Renal cortical epithelial cell (primary cell): ENCODE data around the gene TMEM108. TPM values are rescaled to one million over a fixed set of nuclear protein-coding genes. Genes with fewer than 3 reads are reported as not detected.

Source experiments
- DNase-seq: peaks from one replicate; pipeline ENCODE4 v3.0.0-alpha.2; 2011; ENCODE audit warnings: low read depth
- total RNA-seq: library from RNA; depleted of rRNA; stranded (reverse); fragments of >200 nt; gene quantifications from 2 replicates; pipeline ENCODE4 v1.2.3, GENCODE V29; 2014

The TMEM108 gene
- total RNA-seq, 1 donor from 2014 or later: 0.25 TPM

DNA sequence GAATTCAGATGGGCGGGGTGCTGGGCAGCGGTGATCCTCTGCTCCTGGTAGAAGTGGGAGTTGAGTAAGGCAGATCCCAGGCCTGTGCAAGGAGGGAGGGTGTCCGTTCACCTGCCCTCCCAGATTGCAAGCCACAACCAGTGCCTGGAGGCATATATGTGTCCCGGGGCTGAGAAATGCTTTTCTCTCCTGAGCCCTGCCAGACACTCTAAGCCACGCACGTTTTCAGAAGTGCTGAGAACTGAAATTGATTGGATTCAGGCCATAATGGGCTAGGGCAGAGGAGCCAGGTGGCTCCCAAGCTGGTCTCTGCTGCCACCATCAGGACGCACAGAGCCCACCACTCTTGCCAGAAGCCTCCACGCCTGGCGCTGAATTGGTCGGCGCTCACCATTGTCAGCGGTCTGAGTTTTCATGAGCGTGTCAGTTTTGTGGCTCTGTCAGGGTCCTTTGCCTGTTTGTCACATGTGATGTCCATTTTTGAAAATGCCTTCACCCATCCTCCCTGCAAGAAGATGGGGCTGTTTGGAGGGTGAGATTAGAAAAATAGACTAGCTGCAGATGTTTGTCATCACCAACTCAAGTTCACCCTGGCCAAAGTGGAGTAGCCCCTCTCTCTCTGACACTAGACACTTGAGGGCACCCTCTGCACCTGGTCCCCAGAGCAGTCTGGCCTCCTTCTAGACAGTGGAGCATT is 346.3 kb downstream of the TMEM108 start:
- peak; percentile 49 for DNase-seq

DNA sequence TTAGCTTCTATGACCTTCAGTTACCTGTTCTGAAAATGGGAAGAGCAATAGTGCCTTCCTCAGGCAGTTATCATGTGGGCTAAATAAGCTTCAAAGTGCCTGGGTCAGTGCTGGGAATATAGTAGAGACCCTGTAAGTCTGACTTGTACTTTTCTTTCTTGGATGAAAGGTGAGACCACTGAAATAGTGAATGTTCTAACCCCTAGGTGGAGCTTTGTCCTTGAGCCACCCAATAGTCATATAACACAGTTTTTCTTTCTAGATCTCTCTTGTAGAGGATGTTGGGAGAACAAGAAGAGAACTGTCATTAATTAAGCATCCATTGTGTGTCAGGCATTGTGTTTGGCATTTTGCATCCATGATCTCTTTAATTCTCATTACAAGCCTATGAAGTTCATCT is 348.7 kb downstream of the TMEM108 start:
- DNase-seq: no peak

DNA sequence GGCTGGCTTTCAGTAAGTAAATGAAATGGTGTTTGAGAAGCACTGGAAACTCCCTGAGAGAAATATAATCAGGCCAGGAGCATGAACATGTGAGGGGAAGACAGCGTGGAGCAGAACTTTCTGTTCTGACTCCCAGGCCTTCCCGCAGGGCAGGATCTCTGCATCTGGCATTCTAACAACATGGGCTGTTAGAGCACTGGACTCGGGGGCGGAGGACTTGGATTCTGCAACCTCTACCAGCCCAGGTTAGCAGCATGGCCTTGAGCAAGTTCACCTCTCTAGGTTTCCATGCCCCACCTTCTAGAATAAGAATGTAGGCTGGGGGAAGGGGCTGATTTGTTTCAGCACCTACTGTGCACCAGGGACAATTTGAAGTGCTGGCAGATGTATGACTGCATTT is 349.1 kb downstream of the TMEM108 start:
- no peak for DNase-seq

DNA sequence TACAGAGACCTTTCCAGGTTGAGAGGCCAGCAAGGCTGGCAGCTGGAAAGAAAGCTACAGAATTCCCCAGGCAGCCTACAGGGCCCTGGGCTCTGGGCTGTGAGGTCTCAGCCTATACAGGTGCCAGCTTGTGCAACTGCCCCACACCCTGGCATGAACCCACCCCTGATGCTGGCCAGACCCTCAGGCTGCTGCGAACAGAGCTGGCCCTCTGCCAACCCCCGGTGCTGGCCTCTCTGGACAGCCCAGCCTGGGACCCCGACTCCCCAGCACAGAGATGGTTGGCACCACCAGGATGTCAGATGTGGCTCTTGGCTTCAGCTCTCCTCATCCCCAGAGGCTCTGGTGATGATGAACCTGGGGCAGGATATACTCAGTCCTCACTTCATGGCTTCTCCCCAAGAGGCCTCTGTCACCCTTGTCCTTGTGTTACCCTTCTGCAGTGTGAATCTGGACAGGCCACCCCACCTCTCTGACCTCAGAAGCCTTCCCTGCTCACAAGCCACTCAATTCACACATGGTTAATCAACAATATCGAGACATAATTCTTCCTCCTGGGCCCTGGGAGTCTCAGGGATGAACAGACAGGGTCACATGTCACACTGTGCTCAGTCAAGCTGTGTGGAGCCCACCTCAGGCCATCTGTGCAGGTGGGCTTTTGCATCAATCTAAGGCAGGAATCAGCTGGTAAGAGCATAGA is 350.7 kb downstream of the TMEM108 start:
- DNase-seq: no peak

DNA sequence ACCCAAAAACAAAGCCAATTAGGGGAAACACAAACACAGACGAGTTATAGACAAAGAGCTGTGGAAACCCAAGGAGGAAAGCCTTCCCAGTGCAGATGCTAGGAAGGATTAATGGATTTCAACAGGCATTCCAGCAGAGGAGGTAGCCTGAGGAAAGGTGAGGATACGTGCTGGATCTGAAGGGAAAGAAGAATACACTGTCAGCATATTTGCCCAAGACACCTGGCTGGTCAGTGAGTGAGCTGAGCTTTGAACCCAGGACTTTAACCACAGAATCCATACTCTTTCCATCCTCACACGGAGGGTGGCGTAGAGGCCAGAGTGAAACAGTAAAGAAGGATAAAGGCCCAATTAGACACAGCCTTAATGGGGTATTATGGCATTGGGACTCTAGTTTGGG is 352.5 kb downstream of the TMEM108 start:
- DNase-seq: no peak

DNA sequence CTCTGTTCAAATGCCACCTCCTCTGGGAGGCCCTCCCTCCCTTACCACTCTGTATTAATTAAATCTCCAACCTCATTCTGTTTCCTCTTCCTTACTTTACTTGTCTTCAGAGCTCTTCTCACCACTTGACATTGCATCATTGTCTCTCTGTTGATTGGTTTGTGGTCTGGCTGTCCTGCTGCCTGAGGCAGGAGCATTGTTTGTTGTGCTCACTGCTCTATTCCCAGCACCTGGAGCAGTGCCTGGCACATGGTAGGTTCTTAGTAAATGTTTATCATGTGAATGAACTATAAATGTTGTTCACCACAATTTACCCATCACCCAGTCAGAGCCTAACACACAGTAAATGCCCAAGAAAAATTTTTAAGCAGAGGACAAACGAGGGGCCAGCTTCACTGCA is 355.0 kb downstream of the TMEM108 start:
- peak; percentile 80 for DNase-seq

DNA sequence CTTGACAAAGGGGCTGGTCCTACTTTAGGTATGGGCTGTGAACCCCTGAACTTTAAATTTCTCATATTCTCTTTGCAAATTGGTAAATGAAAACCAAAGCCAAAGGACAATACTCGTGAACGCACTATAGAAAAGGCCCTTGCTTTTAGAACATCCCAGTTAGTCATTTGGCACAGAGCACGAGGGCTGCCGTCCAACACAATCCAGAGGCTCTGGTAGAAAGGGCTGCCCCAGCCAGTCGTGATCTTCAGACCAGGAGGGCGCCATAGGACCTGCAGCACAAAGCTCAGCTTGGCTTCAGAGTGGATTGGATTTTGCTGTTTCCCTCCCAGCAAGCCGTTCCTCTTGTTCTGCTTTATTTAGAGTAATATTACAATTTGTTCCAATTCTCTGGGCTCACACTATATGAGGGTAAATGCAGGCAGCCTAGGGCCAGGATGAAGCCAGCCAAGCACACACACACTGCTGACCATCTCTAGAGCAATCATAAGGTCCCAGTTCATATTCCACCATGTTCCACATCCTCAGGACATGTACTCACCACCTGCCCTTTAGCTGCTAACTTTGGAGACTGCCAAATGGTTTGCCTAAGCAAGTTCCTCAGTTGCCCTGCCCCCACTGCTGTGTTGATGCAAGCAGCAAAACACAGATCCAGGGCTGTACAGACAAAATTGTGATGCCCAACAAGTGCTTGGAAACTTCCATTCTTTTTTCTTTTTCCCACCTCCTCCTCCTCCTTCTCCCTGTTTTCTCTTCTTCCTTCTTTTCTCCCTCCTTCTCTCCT is 355.7 kb downstream of the TMEM108 start:
- DNase-seq: no peak

DNA sequence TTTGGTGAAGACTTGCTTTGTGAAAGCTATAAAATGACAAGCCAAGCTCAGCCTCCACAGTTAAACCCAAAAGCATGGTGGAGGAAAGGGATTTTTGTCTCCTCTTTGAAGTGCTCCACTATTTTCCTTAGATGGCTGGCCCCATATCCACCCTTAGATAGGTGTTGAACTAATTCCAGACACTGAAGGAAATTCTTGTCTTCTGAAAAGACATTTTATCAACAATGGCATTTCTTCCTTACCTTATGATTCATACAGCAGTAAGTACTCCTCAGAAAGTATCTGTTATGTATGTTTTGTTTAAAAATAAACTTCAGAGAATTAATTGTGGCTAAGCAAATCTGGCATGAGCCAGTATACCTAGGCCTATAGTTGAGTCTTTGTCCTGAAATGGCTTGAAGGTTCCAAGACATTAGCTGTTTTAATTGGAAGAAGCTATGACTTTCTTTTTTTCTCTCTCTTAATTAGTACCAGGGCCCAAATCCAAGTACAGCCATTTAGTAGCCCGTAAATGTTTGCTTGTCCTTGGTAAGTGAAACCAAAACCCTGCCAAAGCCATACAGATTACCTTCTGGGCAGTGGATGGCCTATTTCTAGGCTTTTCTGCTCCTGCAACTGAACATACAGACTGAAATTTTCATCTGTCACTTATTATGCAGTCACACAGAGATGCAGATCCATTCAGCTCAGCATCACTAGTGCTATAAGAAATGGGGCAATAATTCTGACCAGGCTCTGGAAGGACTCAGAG is 356.5 kb downstream of the TMEM108 start:
- DNase-seq: no peak

DNA sequence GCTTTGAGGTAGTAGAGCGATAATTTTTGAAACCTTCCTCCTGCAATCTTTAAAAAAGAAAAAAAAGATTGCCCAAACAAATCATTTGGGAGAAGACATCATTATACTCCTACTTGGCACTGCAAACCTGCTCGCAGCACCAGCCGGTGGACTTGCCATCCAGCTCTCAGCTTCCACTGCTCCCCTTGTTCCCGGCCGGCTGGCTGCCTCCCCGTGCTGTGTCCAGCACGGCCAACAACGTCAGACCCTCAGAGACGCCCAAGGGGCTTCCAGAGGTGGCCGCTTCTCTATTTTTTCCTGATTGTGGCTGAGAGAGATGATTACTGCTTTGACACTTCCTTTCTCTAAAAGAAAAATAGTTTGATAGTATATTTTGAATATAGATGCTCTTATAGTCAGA is 358.7 kb downstream of the TMEM108 start:
- no peak for DNase-seq

DNA sequence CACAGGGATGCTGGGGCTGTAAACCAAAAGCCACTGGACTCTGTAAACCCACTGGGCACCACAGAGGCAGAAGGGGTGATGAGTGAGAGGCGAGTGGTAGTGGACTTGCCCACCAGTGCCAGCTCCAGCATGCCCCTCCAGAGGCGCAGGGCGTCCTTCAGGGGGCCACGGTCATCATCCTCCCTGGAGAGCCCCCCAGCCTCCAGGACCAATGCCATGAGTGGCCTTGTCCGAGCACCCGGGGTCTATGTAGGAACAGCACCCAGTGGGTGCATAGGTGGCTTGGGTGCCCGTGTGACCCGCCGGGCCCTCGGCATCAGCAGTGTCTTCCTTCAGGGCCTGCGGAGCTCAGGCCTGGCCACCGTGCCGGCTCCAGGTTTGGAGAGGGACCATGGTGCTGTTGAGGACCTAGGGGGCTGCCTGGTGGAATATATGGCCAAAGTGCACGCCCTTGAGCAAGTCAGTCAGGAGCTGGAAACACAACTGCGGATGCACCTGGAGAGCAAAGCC is 361.9 kb downstream of the TMEM108 start, which contains the start of gene BFSP2:
BFSP2 (plus strand) TSS at position 51 of the 510 bp plus-strand sequence; CDS start at position 79, 28 bp downstream.
- no peak for DNase-seq

DNA sequence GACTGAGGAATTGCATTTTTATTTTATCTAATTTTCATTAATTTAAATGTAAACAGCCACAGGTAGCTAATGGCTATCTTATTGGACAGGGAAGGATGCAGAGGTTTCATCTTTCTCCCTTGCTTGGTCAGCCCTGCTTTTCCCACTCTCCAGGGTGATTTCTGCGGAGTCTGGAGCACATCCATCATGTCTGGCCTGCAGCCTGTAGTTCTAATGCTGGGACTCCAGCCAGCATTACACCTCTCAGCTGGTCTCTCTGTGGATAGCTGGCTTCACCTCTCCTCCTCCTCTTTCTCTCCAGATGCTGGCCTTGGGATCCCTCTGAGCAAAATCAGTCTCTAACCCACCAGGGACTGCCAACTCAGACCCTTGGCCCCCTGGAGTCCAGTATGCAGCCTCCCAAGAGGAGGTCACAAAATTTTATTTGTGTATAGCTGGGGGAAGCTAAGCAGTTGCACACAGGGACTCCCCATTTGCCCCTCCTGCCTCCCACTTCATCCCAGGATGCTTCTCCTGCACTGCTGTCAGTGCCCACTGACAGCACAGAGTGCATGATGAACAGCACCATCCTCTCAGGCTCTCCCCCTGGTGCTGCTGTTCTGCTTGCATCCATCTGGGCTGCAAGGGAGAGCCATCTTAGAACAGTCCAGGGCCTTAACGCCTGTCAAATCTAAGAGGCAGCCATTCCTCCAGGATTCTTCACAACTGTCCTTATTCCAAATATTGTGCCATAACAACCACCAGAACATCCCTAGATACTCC is 363.4 kb downstream of the TMEM108 start:
- no peak for DNase-seq

DNA sequence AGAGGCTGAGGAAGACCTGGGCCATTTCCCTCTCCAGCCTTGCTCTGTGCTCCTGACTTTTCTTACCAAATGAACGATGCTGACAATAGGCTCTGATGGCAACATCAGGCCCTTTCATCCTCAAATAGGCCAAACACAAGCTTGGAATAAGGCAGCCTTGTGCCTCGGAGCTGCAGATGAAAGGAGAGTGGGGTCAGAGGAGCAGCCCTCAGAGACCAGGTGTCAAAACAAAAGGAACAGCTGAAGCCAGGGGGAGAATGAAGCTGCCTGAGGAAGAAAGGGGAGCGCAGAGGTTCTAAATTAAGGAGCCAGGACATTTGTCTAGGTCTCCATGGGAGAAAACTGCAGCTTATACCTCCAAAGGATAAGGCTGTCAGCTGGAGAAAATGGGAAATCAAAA is 366.7 kb downstream of the TMEM108 start:
- DNase-seq: no peak

DNA sequence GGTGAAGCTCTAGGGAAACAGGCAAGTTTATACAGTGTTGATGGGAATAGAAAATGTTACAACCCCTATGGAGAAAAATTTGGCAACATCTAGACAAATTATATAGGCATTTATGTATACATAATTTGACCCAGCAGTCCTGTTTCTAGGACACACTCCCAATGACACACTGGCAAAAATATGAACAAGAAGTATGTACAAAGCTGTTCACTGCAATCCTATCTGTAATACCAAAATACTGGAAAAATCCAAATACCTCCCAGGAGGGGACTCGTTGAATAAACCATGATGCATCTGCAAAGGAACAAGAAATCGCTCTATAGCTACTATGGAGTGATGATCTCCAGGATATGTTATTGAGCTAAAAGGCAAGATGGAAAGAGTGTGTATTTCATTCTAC is 370.2 kb downstream of the TMEM108 start:
- no peak for DNase-seq

DNA sequence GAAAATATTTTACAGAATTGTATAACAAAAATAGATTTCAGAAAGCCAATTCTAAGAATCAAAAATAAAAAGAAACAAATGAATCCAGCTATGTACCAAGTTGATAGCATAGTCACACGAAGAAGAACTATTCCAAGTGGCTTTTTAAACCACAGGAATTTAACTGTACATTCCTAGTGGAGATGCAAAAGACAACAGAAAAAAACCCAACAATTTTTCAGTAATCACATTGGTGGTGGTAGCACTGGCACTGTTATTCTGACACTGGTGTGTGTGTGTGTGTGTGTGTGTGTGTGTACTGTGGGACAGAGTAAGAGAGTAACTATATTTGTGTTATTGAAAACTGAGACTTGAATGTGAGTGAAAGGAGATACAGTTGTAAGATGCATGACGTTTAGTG is 370.8 kb downstream of the TMEM108 start:
- peak; percentile 55 for DNase-seq

DNA sequence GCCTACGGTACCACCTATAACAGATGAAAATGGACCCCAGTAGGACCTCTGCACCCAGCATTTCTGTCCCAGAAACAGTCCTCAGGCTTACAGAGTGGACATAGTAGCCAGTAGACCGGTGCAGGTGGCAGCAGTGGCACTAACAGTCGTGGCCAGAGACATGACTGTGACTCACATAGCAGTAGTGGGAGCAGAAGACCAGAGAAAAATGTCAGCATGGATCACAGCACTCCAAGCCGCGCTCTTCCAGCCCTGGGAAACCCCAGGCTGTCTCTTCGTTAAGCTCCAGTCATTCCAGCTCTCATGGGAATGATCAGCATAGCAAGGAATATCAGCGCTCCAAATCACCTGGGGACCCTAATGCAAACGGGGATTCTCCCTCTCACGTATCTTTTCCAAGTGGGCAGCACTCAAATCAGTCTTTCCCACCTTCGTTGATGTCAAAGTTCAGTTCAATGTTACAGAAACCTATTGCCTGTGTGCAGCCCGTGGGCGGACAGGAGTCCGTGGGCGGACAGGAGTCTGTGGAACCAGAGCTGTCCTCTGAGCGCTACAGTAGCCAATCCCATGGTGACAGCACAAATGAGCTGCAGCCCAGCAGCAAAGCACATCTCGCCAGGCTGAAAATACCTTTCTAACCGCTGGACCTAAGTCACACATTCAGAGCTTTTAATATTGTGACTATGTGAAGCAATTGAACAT is 372.2 kb downstream of the TMEM108 start:
- DNase-seq: peak; percentile 40

DNA sequence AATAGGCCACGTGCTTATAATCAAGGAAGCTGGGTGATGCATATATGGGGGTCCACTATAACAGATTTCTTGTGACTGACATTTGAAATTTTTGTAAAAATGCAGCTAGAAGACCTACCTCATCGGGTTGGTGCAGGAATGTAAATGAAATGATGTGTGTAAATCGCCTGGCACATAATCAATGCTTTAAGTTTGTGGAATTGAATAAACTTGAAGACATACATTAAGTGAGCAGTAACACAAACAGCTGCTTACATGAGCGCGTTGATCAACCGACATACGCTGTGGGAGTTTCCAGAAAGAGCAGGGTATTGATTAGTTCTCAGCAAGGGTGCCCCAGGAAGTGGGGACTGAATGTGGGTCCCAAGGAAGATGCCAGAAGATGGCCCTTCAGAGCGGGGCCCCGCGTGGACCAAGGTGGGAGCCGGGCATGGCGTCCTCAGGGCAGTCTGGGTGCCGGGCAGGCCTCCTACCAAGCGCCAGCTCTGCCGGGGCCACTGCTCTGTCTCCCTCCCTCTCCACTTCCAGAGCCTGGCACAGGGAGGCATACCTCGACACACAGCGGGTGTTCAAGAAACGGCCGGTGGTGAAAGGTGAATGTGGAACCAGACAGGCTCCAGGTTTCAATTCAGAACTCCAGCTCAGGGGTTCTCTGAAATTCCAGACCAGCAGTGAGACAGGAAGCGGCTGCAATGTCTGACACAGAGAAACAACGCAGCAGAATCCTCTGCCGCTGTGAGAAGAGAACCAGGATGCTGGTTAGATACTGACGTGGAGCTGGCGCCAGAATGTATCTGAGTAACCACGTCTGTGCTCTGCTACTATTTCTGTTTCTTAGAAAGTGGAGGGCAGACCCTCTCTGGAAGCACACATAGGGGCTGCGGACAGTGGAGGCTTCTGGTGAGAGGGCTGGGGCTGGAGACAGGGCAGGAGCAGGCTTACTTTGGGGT is 374.3 kb downstream of the TMEM108 start:
- no peak for DNase-seq

DNA sequence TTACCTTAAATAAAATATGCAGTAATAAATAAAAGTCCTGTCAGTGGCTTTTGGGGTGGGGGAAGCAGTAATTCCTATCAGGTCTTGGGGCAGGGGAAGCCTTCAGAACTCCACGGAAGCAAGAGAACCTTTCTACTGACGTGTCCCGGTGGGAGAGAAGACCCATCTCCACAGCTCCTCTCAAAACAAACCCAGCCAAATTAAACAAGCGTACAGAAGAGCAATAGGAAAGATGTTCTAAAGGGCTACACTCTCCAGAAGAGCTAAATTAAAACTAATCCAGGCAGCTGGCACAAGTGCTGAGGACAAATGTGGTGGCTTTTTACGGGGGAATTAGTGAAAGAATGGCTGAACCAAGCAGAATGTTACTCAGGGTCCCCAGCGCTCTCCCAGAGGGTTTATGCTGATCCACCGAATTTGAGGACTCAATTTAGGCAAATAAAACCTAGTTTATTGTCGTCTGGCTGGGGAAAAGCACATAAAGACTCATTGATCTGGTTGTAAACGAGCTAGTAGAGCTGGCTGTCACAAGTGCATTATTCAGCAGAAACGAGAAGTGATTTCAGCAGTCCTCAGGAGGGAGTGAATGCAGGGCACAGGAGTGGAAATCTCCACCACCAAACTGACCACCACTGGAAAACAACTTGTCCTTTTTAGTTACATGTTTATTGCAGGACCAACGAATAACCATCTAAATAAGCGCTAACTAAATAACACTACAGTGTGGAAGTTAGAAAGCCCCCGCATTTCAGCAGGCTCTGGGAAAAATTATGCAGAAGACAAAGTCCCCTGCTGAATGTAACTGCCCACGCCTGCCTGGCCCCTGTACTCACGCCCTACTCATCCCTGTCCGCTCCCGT is 375.2 kb downstream of the TMEM108 start:
- DNase-seq: peak; percentile 42

DNA sequence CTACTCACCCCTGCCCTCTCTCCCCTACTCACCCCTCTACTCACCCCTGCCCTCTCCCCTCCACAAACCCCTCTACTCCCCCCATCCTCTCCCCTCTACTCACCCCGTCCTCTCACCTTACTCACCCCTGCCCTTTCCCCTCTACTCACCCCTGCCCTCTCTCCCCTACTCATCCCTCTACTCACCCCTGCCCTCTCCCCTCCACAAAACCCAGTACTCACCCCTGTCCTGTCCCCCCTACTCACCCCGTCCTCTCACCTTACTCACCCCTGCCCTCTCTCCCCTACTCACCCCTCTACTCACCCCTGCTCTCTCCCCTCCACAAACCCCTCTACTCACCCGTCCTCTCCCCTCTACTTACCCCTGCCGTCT is 375.8 kb downstream of the TMEM108 start:
- no peak for DNase-seq
